Central memory CD8-positive, alpha-beta T cell (primary cell): Measurements from ENCODE around the gene CLCN5.

Experiments used
- ATAC-seq: fragments of 150-1000 bp; cut with Tn5 transposase; replicated peaks from 2 replicates; pipeline ENCODE4 v1.10.0; 2022; ENCODE audit warnings: mild to moderate bottlenecking, moderate FRiP score, moderate number of reproducible peaks; ENCODE audit not compliant: poor library complexity, severe bottlenecking; ENCODE audit errors: extremely low read depth
- DNase-seq, 2 donors: peaks; one replicate each; pipeline ENCODE4 v3.0.0; 2021; ENCODE audit warnings: low spot score in 2 of 2
- H3K27ac Mint-ChIP-seq: one replicate; pipeline ENCODE4 v1.8.0; 2022; ENCODE audit warnings: low read depth, mild to moderate bottlenecking, moderate library complexity, mixed read lengths
- H3K27me3 Mint-ChIP-seq: one replicate; pipeline ENCODE4 v1.8.0; 2022; ENCODE audit warnings: mixed read lengths
- H3K36me3 Mint-ChIP-seq: one replicate; pipeline ENCODE4 v1.8.0; 2022; ENCODE audit warnings: mild to moderate bottlenecking, moderate library complexity, mixed read lengths; ENCODE audit not compliant: insufficient read depth
- H3K4me1 Mint-ChIP-seq: one replicate; pipeline ENCODE4 v1.8.0; 2022; ENCODE audit warnings: mixed read lengths
- H3K4me3 Mint-ChIP-seq: one replicate; pipeline ENCODE4 v1.8.0; 2022; ENCODE audit warnings: mild to moderate bottlenecking, moderate library complexity, mixed read lengths
- H3K9me3 Mint-ChIP-seq: one replicate; pipeline ENCODE4 v1.8.0; 2022; ENCODE audit warnings: mixed read lengths

The CLCN5 gene

DNA sequence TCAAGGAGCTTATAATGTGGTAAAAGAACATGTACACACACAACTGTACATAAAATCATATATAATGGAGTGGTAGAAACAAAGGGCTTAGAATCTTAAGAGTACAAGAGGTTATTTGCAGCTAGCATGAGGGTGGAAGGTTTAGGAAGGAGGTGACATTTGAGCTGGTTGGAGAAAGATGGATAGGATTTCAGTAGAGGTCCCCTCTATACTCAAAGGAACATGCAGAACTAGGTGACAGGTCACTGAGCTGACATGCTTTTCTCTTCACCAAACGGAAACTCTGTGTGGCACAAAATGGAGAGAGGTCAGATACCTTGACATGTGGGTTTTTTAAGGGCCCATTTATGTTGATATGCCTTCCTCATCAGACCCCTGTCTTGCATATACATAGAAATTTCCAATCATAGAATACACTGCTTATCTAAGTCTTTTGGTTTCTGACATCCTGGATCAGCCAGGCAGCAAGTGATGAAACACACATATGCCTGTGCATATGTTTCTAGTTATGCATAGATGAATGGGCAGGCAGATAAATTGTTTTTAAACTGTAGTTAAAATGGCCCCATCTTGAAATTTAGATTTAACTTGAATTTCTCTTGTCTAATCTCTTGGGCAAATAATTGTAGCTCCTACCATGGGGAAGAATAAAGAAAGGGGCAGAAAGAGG lies 29.3 kb downstream of the CLCN5 start:
- DNase-seq (no peak), ATAC-seq (no peak)
- no peak overlapping the region for H3K27ac Mint-ChIP-seq
- no peak overlapping the region for H3K4me3 Mint-ChIP-seq
- no peaks in the 10 kb centered on the region for H3K4me1 Mint-ChIP-seq
- no peaks in the 10 kb centered on the region for H3K36me3 Mint-ChIP-seq
- H3K27me3 Mint-ChIP-seq = no peaks in the 10 kb centered on the region
- no peaks in the 10 kb centered on the region for H3K9me3 Mint-ChIP-seq

DNA sequence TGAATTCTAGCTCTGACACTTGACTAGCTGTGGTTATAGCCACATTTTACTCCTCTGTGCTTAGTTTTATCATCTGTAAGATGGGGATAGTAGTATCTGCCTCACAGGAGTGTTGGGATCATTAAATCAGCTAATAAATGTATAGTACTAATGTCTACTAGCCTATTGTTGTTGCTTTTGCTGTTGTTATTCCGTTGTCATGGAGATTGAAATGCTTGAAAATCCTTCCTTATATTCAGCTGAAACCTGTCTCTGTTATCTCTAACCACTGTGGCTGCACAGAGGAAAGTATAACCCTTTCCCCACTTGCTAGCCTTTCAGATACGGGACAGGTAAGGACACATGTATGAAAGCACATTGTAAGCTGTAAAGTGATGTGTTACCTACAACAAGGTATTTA lies 33.9 kb downstream of the CLCN5 start:
- Mint-ChIP-seq H3K36me3 (no peaks in the 10 kb centered on the region), H3K27me3 (no peaks in the 10 kb centered on the region), H3K4me3 (no peak overlapping the region), H3K27ac (no peak overlapping the region), H3K9me3 (no peaks in the 10 kb centered on the region), H3K4me1 (no peaks in the 10 kb centered on the region)
- DNase-seq (no peak), ATAC-seq (no peak)

DNA sequence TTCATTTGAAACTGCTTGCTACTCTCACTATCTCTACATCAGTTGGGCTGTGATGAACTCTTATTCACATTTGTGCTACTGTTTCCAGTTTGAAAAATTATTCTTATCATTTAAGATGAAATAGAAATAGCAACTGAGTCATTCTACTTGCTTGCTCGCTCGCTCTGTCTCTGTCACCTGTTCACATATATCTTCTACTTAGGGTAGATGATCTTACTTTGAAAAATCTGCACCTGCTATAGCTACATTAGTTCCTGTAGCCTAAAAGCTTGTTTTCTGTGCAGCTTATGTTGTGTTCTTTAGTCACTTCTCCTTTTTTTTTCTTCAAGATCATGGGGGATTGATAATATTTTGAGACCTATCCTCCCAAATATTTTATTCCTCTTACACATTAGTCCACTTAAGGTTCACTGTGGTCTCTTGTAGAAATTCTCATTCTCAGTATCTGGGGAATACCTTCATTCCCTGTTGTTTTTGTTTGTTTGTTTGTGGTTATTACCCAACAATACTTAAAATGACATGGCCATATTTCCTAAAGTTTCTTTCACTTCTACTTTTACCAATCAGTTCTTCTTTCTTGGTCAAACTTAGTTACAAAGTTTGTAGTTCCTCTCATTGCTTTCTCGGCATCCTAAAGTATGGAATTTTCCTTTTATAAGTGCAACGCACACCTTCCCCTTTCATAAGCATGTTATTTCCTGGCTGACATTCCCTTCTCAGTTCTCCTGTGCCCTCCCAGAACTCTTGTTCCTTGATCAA lies 36.5 kb downstream of the CLCN5 start:
- ATAC-seq (no peak), DNase-seq (no peak)
- Mint-ChIP-seq H3K27ac (no peak overlapping the region), H3K36me3 (no peaks in the 10 kb centered on the region), H3K27me3 (no peaks in the 10 kb centered on the region), H3K9me3 (no peaks in the 10 kb centered on the region), H3K4me3 (no peak overlapping the region), H3K4me1 (no peaks in the 10 kb centered on the region)

DNA sequence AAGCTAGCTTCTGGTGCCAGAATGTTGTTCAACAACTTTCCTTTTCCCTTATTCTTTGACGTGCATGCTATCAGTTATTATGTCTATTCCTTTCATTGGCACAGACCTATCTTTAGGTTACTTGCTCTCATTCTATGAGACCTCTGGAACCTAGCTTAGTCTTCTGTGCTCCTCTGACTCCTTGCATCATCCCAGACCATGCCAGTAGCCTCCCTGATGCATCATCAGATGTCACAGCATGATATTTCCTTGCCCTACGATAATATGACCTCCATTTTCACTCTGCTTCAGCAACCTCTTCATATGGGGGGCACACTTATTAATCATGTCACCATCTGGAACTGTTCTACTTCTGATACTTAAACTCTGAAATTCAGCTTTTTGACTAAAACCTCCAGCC lies 37.2 kb downstream of the CLCN5 start:
- no peak overlapping the region for H3K4me3 Mint-ChIP-seq
- ATAC-seq (no peak), DNase-seq (no peak)
- H3K4me1 Mint-ChIP-seq = no peaks in the 10 kb centered on the region
- no peaks in the 10 kb centered on the region for H3K27me3 Mint-ChIP-seq
- H3K36me3 Mint-ChIP-seq = no peaks in the 10 kb centered on the region
- H3K9me3 Mint-ChIP-seq = no peaks in the 10 kb centered on the region
- no peak overlapping the region for H3K27ac Mint-ChIP-seq

DNA sequence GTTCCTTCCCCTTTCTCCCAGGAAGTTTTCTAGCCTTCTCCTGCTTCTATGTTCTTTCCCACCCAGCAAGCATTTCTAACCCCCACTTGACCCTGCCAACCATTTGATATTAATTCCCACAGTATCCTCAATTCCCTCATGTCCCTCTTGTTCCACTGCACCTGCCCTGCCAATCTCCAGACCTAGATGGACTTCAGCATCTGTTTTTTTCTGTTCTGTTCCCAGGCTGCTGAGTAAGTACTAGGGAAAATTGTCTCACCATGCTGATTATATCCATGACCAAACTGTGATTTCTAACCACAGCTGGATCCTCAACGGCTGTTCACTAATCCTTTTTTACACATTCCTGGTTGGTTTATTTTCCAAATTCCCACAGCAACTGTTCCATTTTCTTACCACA lies 37.7 kb downstream of the CLCN5 start:
- Mint-ChIP-seq H3K36me3 (no peaks in the 10 kb centered on the region), H3K27me3 (no peaks in the 10 kb centered on the region), H3K4me3 (no peak overlapping the region), H3K4me1 (no peaks in the 10 kb centered on the region), H3K27ac (no peak overlapping the region), H3K9me3 (no peaks in the 10 kb centered on the region)
- no peak for ATAC-seq
- DNase-seq = no peak

DNA sequence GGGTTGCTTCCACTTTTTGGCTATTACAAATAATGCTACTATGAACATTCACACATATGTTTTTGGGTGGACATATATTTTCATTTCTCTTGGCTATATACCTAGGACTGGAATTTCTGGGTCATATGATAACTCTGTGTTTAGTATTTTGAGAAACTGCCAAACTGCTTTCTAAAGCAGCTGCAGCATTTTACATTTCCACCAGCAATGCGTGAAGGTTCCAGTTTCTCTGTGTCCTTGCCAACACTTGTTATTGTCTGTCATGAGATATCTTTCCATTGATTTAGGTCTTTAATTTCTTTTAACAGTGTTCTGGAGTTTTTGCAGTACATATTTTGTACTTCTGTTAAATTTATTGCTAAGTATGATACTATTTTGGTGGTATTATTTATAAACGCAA lies 48.3 kb downstream of the CLCN5 start:
- Mint-ChIP-seq H3K27me3 (no peaks in the 10 kb centered on the region), H3K9me3 (no peaks in the 10 kb centered on the region), H3K4me1 (no peaks in the 10 kb centered on the region), H3K27ac (no peak overlapping the region), H3K4me3 (no peak overlapping the region), H3K36me3 (peaks cover 1% of the 10 kb centered on the region)
- DNase-seq = no peak
- no peak for ATAC-seq

DNA sequence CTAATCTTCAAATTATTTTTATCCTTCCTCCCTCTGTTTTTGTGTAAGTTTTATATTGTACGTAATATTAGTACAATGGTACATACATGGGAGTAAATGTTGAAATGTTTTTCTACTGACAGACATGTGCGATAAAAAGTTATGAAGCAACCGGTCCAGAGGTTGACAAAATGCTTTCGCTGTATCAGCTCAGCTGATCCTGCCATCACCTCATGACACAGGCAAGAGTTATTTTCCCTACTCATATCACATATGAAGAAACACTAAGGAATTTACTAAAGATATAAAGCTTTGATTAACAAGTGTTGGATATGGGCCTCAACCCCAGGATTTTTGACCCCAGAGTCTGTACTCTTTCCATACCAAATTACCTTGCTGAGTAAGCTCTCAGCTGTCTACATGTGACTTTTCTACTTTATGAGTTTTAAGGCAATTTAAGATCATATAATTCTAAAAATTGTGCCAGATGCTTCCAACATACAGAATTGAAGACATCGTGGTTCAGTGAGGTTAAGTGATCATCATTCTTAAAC lies 50.0 kb downstream of the CLCN5 start:
- ATAC-seq (no peak), DNase-seq (no peak)
- no peak overlapping the region for H3K27ac Mint-ChIP-seq
- H3K27me3 Mint-ChIP-seq = no peaks in the 10 kb centered on the region
- H3K36me3 Mint-ChIP-seq = peaks cover 1% of the 10 kb centered on the region
- no peak overlapping the region for H3K4me3 Mint-ChIP-seq
- H3K9me3 Mint-ChIP-seq = no peaks in the 10 kb centered on the region
- H3K4me1 Mint-ChIP-seq = no peaks in the 10 kb centered on the region

DNA sequence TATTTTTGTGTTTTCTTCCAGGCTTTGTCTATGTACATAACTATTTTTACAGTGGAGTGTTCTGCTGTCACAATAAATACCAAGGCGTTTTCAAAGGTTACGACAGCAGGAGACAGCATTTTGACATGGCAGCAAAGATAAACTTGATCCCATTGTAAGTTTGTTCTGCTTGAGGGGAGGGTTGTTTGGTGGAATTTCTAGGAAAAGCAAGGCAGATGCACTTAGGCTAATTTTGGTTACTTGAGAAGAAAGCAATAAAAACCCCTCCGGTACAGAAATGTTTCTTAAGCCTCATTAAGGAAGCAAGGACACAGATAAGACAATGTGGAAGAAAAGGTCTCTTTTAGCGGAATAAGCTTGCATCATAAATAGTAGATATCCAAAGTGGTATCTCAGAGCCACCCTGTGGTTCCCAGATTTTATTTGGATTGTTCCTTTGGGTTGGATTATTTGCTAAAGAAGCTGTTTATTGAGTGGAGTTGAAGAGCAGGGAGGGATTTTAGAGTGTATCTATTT lies 54.3 kb downstream of the CLCN5 start:
- Mint-ChIP-seq H3K27me3 (no peaks in the 10 kb centered on the region), H3K9me3 (no peaks in the 10 kb centered on the region), H3K27ac (no peak overlapping the region), H3K4me3 (no peak overlapping the region), H3K36me3 (no peaks in the 10 kb centered on the region), H3K4me1 (no peaks in the 10 kb centered on the region)
- ATAC-seq = no peak
- DNase-seq = no peak

DNA sequence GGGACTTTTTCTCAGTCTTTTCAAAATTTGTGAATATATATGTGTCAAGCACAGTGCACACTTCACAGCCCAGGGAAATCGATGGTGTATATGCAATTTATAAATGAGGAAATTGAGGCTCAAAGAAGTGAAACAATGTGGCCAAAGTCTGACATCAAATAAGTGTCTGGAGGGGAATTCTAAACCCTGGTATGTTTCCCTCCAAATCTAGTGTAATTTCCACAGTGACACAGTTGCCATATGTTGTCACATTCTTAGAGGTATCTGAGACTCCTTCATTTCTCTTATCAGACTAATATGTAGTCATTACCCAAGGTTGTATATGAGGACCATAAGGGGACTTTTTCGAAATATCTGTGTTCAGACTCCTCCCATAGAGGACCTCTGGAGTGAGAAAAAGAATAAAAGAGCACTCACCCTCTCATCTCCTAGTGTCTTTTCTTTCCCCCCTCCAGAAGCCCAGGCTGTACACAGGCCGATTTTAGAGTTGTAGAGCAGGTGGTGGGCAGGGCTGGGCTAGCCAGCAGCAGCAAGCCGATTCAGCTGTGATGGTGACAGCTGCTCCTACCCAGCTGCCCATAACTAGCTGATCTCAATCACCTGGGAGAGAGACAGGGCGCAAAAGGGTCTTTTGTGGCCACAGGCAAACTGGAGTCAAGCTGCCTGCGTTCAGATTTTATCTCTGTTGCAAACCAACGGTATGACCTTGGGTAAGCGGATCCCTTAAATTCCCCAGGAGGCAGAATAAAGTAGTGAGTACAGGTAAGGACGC lies 55.1 kb downstream of the CLCN5 start:
- Mint-ChIP-seq H3K27ac (no peak overlapping the region), H3K4me3 (no peak overlapping the region), H3K9me3 (no peaks in the 10 kb centered on the region), H3K27me3 (no peaks in the 10 kb centered on the region), H3K4me1 (no peaks in the 10 kb centered on the region), H3K36me3 (no peaks in the 10 kb centered on the region)
- DNase-seq (no peak), ATAC-seq (no peak)

DNA sequence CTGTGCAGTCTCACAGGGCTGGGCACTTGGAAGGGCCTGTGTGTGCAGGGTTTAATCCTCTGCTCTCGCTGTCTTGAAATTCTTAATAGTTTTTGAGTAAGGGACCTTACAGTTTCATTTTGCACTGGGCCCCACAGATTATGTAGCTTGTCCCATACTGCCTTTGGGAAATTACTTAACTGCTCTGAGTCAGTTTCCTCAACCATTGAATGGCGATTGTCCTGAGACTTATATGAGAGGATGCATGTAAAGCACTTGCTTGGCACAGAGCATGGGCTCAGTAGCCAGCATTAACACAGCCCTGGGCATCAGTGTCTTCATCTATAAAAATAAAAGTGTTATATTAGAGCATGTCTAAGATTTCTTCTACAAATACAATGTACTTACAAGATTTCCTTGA lies 55.8 kb downstream of the CLCN5 start:
- Mint-ChIP-seq H3K4me3 (no peak overlapping the region), H3K27ac (no peak overlapping the region), H3K36me3 (no peaks in the 10 kb centered on the region), H3K9me3 (no peaks in the 10 kb centered on the region), H3K27me3 (no peaks in the 10 kb centered on the region), H3K4me1 (no peaks in the 10 kb centered on the region)
- DNase-seq (no peak), ATAC-seq (no peak)

DNA sequence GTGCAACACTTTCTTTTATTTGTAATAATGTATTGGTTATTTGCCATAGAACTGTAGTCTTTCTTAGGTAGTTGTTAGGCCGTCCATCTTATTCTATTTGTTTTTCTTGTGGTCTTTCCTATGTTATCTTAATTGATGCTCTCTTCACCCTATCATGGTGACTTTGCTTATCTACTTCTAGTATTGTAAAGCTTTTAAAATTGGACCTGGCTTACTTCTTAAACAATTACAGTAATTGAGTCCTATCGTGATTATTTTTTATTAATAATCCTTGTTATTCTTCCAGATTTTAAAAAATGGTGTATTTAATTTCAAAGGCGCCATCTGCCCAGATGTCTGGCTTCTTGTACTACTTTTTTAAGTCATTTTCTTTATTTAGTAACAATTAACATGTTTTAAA lies 63.7 kb downstream of the CLCN5 start:
- Mint-ChIP-seq H3K27ac (no peak overlapping the region), H3K27me3 (no peaks in the 10 kb centered on the region), H3K4me3 (no peak overlapping the region), H3K9me3 (no peaks in the 10 kb centered on the region), H3K36me3 (no peaks in the 10 kb centered on the region), H3K4me1 (no peaks in the 10 kb centered on the region)
- no peak for ATAC-seq
- DNase-seq = no peak

DNA sequence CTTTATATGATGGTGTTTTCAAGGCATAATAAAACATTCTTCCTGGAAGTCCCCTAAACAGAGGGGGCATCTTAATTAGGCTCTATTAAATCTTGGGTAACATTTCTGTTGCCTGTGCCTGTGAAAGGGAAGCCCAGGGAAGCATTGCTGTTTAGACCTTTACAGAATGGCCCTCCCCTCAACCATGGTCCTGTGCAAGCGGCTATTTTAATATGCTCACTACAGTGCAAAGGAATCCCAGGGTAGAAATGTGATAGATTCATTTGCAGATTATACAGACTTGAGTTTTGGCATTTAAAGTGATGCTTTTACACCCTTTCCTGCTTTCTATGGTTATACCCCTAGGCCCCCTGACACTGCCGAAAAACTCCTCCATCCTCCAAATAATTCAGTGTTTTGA lies 65.3 kb downstream of the CLCN5 start:
- DNase-seq (no peak), ATAC-seq (no peak)
- Mint-ChIP-seq H3K27ac (no peak overlapping the region), H3K4me1 (no peaks in the 10 kb centered on the region), H3K27me3 (no peaks in the 10 kb centered on the region), H3K9me3 (no peaks in the 10 kb centered on the region), H3K36me3 (no peaks in the 10 kb centered on the region), H3K4me3 (no peak overlapping the region)
